HL-60 (cell line): ENCODE results near the gene SMIM22.

ENCODE experiments used
- DNase-seq, 2 experiments: peaks; one replicate each; pipeline ENCODE4 v3.0.0-alpha.2; 2010 to 2020; ENCODE audit warnings: low read depth in 1 of 2, low spot score in 1 of 2
- H3K27ac ChIP-seq: fragments of 250-450 bp; sonication (Bioruptor Pico); replicated peaks from 2 replicates; pipeline ENCODE4 v1.5.1; 2020; ENCODE audit warnings: mild to moderate bottlenecking, moderate library complexity
- H3K27me3 ChIP-seq: fragments of 250-450 bp; sonication (Bioruptor Pico); 2 replicates; pipeline ENCODE4 v1.5.1; 2021; ENCODE audit warnings: mild to moderate bottlenecking, moderate library complexity; ENCODE audit not compliant: insufficient read depth, poor library complexity, severe bottlenecking
- H3K4me3 ChIP-seq: replicated peaks from 2 replicates; pipeline ENCODE4 v1.5.1; 2011; ENCODE audit warnings: mild to moderate bottlenecking, control low read depth, low read length; ENCODE audit not compliant: insufficient read depth
- CTCF ChIP-seq: IDR thresholded peaks from one replicate; pipeline ENCODE4 v1.5.1; 2011; ENCODE audit warnings: low read length, control low read depth, inconsistent platforms; ENCODE audit not compliant: insufficient read depth
- GABPA ChIP-seq: IDR thresholded peaks from 2 replicates; pipeline ENCODE4 v1.6.1; 2012; ENCODE audit warnings: low read depth
- POLR2AphosphoS5 ChIP-seq: IDR thresholded peaks from 2 replicates; pipeline ENCODE4 v1.6.1; 2012; ENCODE audit warnings: low read depth
- REST ChIP-seq: IDR thresholded peaks from 2 replicates; pipeline ENCODE4 v1.6.1; 2012; ENCODE audit warnings: low read depth; ENCODE audit not compliant: insufficient replicate concordance
- SPI1 ChIP-seq: IDR thresholded peaks from 2 replicates; pipeline ENCODE4 v1.6.1; 2012; ENCODE audit warnings: low read depth, mild to moderate bottlenecking, borderline replicate concordance

Gene SMIM22

GRCh38 chr16:4754865-4755264, 40.3 kb upstream of the SMIM22 start:
- no peak overlapping the region for H3K4me3 ChIP-seq
- no peaks in the 10 kb centered on the region for H3K27me3 ChIP-seq
- DNase-seq = no peak
- no peak for TF ChIP-seq POLR2AphosphoS5
- TF ChIP-seq SPI1 = no peak
- TF ChIP-seq REST = no peak
- no peak for TF ChIP-seq CTCF
- TF ChIP-seq GABPA = no peak
- H3K27ac ChIP-seq = no peak overlapping the region

- Histone ChIP-seq H3K27me3 (no peaks in the 10 kb centered on the region), H3K27ac (no peak overlapping the region), H3K4me3 (no peak overlapping the region)
- TF ChIP-seq SPI1 = no peak
- TF ChIP-seq CTCF = no peak
- no peak for TF ChIP-seq GABPA
- TF ChIP-seq POLR2AphosphoS5 = no peak
- no peak for TF ChIP-seq REST
- no peak for DNase-seq
Observed at GRCh38 chr16:4755687-4756086, 39.5 kb upstream of the SMIM22 start.

GRCh38 chr16:4760221-4760910, 34.8 kb upstream of the SMIM22 start:
- DNase-seq = no peak
- Histone ChIP-seq H3K27ac (no peak overlapping the region), H3K4me3 (no peak overlapping the region), H3K27me3 (no peaks in the 10 kb centered on the region)
- TF ChIP-seq REST (no peak), GABPA (no peak), POLR2AphosphoS5 (no peak), SPI1 (no peak), CTCF (no peak)
